Measurements from ENCODE around the gene GPATCH1. TPM values are rescaled to one million over a fixed set of nuclear protein-coding genes. Genes with fewer than 3 reads are reported as not detected.

Gene GPATCH1
- total RNA-seq, 3 donors from 2014 or later (not counting 1 experiment from before 2014, with no cell fraction given) = 9.1 to 15.0 (median 12.7) TPM

DNA sequence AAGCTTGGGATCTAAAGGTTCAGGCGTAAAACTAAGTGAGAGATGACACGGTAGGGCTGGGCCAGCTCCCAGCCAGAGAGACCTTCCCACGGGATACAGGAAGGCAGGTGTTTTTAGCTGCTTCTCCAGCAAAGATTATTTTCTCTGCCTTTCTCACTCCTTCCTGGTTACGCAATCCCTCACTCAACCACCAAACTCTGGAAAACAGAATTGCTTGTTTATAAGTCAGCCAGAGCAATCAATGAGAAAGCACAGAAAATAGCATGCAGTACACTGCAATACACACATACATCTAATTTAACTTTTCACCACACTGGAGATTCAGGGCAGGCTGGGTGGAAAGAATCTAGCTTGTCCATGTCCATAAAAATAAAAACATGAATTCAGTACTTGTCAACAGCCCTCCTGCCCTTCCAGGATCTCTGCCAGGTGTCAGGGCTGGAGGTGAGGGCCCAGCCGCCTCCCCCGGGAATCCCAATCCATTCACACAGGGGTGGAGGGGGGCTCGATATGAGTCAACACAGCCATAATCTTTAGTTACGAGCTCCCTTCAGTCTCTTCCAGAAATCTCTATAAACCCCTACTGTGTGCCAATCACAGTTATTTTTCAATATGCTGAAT lies 28.5 kb upstream of the GPATCH1 start:
- ATAC-seq (no peak), DNase-seq (no peak)
- TF ChIP-seq, protein P1, sequence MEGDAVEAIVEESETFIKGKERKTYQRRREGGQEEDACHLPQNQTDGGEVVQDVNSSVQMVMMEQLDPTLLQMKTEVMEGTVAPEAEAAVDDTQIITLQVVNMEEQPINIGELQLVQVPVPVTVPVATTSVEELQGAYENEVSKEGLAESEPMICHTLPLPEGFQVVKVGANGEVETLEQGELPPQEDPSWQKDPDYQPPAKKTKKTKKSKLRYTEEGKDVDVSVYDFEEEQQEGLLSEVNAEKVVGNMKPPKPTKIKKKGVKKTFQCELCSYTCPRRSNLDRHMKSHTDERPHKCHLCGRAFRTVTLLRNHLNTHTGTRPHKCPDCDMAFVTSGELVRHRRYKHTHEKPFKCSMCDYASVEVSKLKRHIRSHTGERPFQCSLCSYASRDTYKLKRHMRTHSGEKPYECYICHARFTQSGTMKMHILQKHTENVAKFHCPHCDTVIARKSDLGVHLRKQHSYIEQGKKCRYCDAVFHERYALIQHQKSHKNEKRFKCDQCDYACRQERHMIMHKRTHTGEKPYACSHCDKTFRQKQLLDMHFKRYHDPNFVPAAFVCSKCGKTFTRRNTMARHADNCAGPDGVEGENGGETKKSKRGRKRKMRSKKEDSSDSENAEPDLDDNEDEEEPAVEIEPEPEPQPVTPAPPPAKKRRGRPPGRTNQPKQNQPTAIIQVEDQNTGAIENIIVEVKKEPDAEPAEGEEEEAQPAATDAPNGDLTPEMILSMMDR (IDR thresholded peaks at IDR 0.05) = no peak
- Mint-ChIP-seq H3K4me1 (no peaks in the 10 kb centered on the region), H3K27me3 (ENCODE audit: low read depth in 2 of 2) (no peaks in the 10 kb centered on the region), H3K9me3 (no peaks in the 10 kb centered on the region), H3K36me3 (no peaks in the 10 kb centered on the region), H3K4me3 (no peak overlapping the region), H3K27ac (no peak overlapping the region)
- Histone ChIP-seq H3K4me3 (ENCODE audit: low read length) (no peak overlapping the region), H3K27me3 (ENCODE audit: control insufficient read depth, insufficient read depth, low read length) (no peaks in the 10 kb centered on the region), H3K9me3 (ENCODE audit: control insufficient read depth, insufficient read depth, low read length) (no peaks in the 10 kb centered on the region), H3K27ac (ENCODE audit: low read length) (no peak overlapping the region), H3K36me3 (ENCODE audit: control insufficient read depth, insufficient read depth, low read length) (no peaks in the 10 kb centered on the region), H3K4me1 (ENCODE audit: control insufficient read depth, insufficient read depth, low read length) (no peaks in the 10 kb centered on the region)
- intact Hi-C loops (cut with micrococcal nuclease) = no loop called here
- 76% methylated on average over 8 of the region's 8 CpGs for WGBS (ENCODE audit: insufficient coverage)

DNA sequence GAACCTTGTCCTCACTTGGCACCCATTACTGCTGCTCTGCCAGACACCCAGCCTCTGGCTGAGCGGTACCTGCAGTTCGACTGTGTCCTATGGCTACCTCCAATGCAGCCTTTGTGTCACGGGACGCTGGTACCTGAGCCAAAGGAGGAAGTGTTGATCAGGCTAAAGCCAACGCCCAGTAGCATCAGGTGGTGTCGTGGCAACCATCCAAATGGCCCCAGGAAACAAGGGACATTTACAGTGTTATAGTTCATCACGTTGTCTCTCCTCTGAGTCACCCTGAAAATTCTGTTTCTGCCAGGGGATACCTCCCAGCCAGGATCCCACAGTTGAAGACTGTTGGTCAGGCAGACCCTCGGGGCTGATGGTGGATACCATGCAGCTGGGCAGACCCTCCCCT lies 26.4 kb upstream of the GPATCH1 start:
- Histone ChIP-seq H3K4me1 (ENCODE audit: control insufficient read depth, insufficient read depth, low read length) (no peaks in the 10 kb centered on the region), H3K27ac (ENCODE audit: low read length) (no peak overlapping the region), H3K27me3 (ENCODE audit: control insufficient read depth, insufficient read depth, low read length) (no peaks in the 10 kb centered on the region), H3K4me3 (ENCODE audit: low read length) (no peak overlapping the region), H3K36me3 (ENCODE audit: control insufficient read depth, insufficient read depth, low read length) (no peaks in the 10 kb centered on the region), H3K9me3 (ENCODE audit: control insufficient read depth, insufficient read depth, low read length) (no peaks in the 10 kb centered on the region)
- no peak for DNase-seq
- no peak for ATAC-seq
- intact Hi-C loops (cut with micrococcal nuclease) = no loop called here
- no peaks in the 10 kb centered on the region for H3K4me1 Mint-ChIP-seq
- WGBS (ENCODE audit: insufficient coverage) = 77% methylated on average over 8 of the region's 8 CpGs
- no peak overlapping the region for H3K27ac Mint-ChIP-seq
- H3K27me3 Mint-ChIP-seq (ENCODE audit: low read depth in 2 of 2) = peaks cover 0 to 3% of the 10 kb centered on the region in 2 donors
- H3K9me3 Mint-ChIP-seq = no peaks in the 10 kb centered on the region
- TF ChIP-seq, protein P1 (IDR thresholded peaks at IDR 0.05) = no peak
- no peak overlapping the region for H3K4me3 Mint-ChIP-seq
- no peaks in the 10 kb centered on the region for H3K36me3 Mint-ChIP-seq

GRCh38 chr19:33055718-33056117 lies 25.3 kb upstream of the GPATCH1 start:
- Histone ChIP-seq H3K27ac (ENCODE audit: low read length) (no peak overlapping the region), H3K36me3 (ENCODE audit: control insufficient read depth, insufficient read depth, low read length) (no peaks in the 10 kb centered on the region), H3K4me1 (ENCODE audit: control insufficient read depth, insufficient read depth, low read length) (no peaks in the 10 kb centered on the region), H3K27me3 (ENCODE audit: control insufficient read depth, insufficient read depth, low read length) (no peaks in the 10 kb centered on the region), H3K4me3 (ENCODE audit: low read length) (no peak overlapping the region), H3K9me3 (ENCODE audit: control insufficient read depth, insufficient read depth, low read length) (no peaks in the 10 kb centered on the region)
- DNase-seq (no peak), ATAC-seq (no peak)
- TF ChIP-seq, protein P1 (IDR thresholded peaks at IDR 0.05) = no peak
- intact Hi-C loops (cut with micrococcal nuclease) = no loop called here
- Mint-ChIP-seq H3K4me3 (no peak overlapping the region), H3K27me3 (ENCODE audit: low read depth in 2 of 2) (peaks cover 7 to 10% of the 10 kb centered on the region in 2 donors), H3K4me1 (no peaks in the 10 kb centered on the region), H3K36me3 (no peaks in the 10 kb centered on the region), H3K27ac (no peak overlapping the region), H3K9me3 (no peaks in the 10 kb centered on the region)
- 14% methylated on average over 2 of the region's 2 CpGs for WGBS (ENCODE audit: insufficient coverage)

GRCh38 chr19:33060586-33060985 lies 20.4 kb upstream of the GPATCH1 start:
- H3K9me3 Mint-ChIP-seq = no peaks in the 10 kb centered on the region
- peaks cover 7% of the 10 kb centered on the region for H3K4me1 ChIP-seq (ENCODE audit: control insufficient read depth, insufficient read depth, low read length)

More at GRCh38 chr19:33060586-33060985, 20.4 kb upstream of the GPATCH1 start:
- Mint-ChIP-seq H3K4me3 (no peak overlapping the region), H3K36me3 (no peaks in the 10 kb centered on the region), H3K27ac (no peak overlapping the region), H3K4me1 (peaks cover 0 to 4% of the 10 kb centered on the region in 2 donors), H3K27me3 (ENCODE audit: low read depth in 2 of 2) (peaks cover 18 to 27% of the 10 kb centered on the region in 2 donors)
- 74% methylated on average over 4 of the region's 5 CpGs for WGBS (ENCODE audit: insufficient coverage)
- Histone ChIP-seq H3K9me3 (ENCODE audit: control insufficient read depth, insufficient read depth, low read length) (no peaks in the 10 kb centered on the region), H3K4me3 (ENCODE audit: low read length) (no peak overlapping the region), H3K36me3 (ENCODE audit: control insufficient read depth, insufficient read depth, low read length) (no peaks in the 10 kb centered on the region), H3K27ac (ENCODE audit: low read length) (no peak overlapping the region), H3K27me3 (ENCODE audit: control insufficient read depth, insufficient read depth, low read length) (peaks cover 11% of the 10 kb centered on the region)
- ATAC-seq (no peak), DNase-seq (no peak)
- intact Hi-C loops (cut with micrococcal nuclease) = no loop called here
- TF ChIP-seq, protein P1 (IDR thresholded peaks at IDR 0.05) = no peak

Measured in natural killer cell (primary cell).